ENCODE results near the gene IFNLR1. TPM values are rescaled to one million over a fixed set of nuclear protein-coding genes. Genes with fewer than 3 reads are reported as not detected.
"Not testable (repeated sequence)": the region's sequence is repeated elsewhere in the genome, so short reads cannot be mapped to it uniquely, and the experiment has no call there.

IFNLR1 gene
- total and polyA plus RNA-seq, 2 donors (not counting 1 experiment from before 2014, with no cell fraction given): under 0.01 to 0.02 TPM

GRCh38 chr1:24210195-24210627 lies 23.1 kb upstream of the IFNLR1 start:
- Histone ChIP-seq H3K27ac (ENCODE audit: insufficient read depth, low read length) (no peak overlapping the region), H3K9me3 (ENCODE audit: control insufficient read depth, insufficient read depth, low read depth, low read length) (peaks cover 3% of the 10 kb centered on the region), H3K4me2 (ENCODE audit: extremely low read depth, insufficient read depth, low read length) (no peak overlapping the region), H3K36me3 (ENCODE audit: control insufficient read depth, insufficient read depth, low read length) (no peaks in the 10 kb centered on the region), H3K27me3 (ENCODE audit: control insufficient read depth, insufficient read depth, low read length) (peaks cover 13% of the 10 kb centered on the region), H3K9ac (ENCODE audit: insufficient read depth, low read length) (no peak overlapping the region), H3K4me1 (ENCODE audit: control insufficient read depth, extremely low read depth, insufficient read depth, low read length) (no peaks in the 10 kb centered on the region), H4K20me1 (ENCODE audit: control insufficient read depth, extremely low read depth, insufficient read depth, low read length) (no peaks in the 10 kb centered on the region), H3K79me2 (ENCODE audit: control insufficient read depth, insufficient read depth, low read length) (no peaks in the 10 kb centered on the region), H3K4me3 (replicated peaks in 1 of 4; ENCODE audit: control extremely low read depth in 1 of 4, insufficient read depth in 1 of 4, low read depth in 3 of 4, low read length in 4 of 4) (no peak overlapping the region), H2AFZ (ENCODE audit: low read length) (no peak overlapping the region)
- TF ChIP-seq EZH2 (IDR thresholded peaks at IDR 0.05; ENCODE audit: low read length, missing control alignments): no peak
- TF ChIP-seq CTCF (conservative IDR thresholded peaks at IDR 0.05 in 1 of 2, IDR thresholded peaks at IDR 0.05 in 1 of 2; ENCODE audit: low read depth in 1 of 2, low read length in 2 of 2): no peak
- DNase-seq (ENCODE audit: low read depth in 2 of 2): no peak

GRCh38 chr1:24209097-24209496 lies 22.0 kb upstream of the IFNLR1 start:
- Histone ChIP-seq H2AFZ (ENCODE audit: low read length) (no peak overlapping the region), H3K4me2 (ENCODE audit: extremely low read depth, insufficient read depth, low read length) (no peak overlapping the region), H3K27ac (ENCODE audit: insufficient read depth, low read length) (no peak overlapping the region), H4K20me1 (ENCODE audit: control insufficient read depth, extremely low read depth, insufficient read depth, low read length) (no peaks in the 10 kb centered on the region), H3K9me3 (ENCODE audit: control insufficient read depth, insufficient read depth, low read depth, low read length) (peaks cover 3% of the 10 kb centered on the region), H3K79me2 (ENCODE audit: control insufficient read depth, insufficient read depth, low read length) (no peaks in the 10 kb centered on the region), H3K9ac (ENCODE audit: insufficient read depth, low read length) (no peak overlapping the region), H3K4me3 (replicated peaks in 1 of 4; ENCODE audit: control extremely low read depth in 1 of 4, insufficient read depth in 1 of 4, low read depth in 3 of 4, low read length in 4 of 4) (no peak overlapping the region), H3K27me3 (ENCODE audit: control insufficient read depth, insufficient read depth, low read length) (peaks cover 4% of the 10 kb centered on the region), H3K4me1 (ENCODE audit: control insufficient read depth, extremely low read depth, insufficient read depth, low read length) (no peaks in the 10 kb centered on the region), H3K36me3 (ENCODE audit: control insufficient read depth, insufficient read depth, low read length) (no peaks in the 10 kb centered on the region)
- no peak for DNase-seq (ENCODE audit: low read depth in 2 of 2)
- TF ChIP-seq CTCF (conservative IDR thresholded peaks at IDR 0.05 in 1 of 2, IDR thresholded peaks at IDR 0.05 in 1 of 2; ENCODE audit: low read depth in 1 of 2, low read length in 2 of 2): no peak
- TF ChIP-seq EZH2 (IDR thresholded peaks at IDR 0.05; ENCODE audit: low read length, missing control alignments): no peak

- Histone ChIP-seq H3K36me3 (ENCODE audit: control insufficient read depth, insufficient read depth, low read length) (no peaks in the 10 kb centered on the region), H3K4me2 (ENCODE audit: extremely low read depth, insufficient read depth, low read length) (no peak overlapping the region)
Observed at GRCh38 chr1:24207709-24208108, 20.6 kb upstream of the IFNLR1 start.

GRCh38 chr1:24207395-24207687 lies 20.3 kb upstream of the IFNLR1 start:
- H3K79me2 ChIP-seq (ENCODE audit: control insufficient read depth, insufficient read depth, low read length); DNase-seq (ENCODE audit: low read depth in 2 of 2); H4K20me1 ChIP-seq (ENCODE audit: control insufficient read depth, extremely low read depth, insufficient read depth, low read length); H3K27ac ChIP-seq (ENCODE audit: insufficient read depth, low read length); H3K4me3 ChIP-seq (replicated peaks in 1 of 4; ENCODE audit: control extremely low read depth in 1 of 4, insufficient read depth in 1 of 4, low read depth in 3 of 4, low read length in 4 of 4); H3K9me3 ChIP-seq (ENCODE audit: control insufficient read depth, insufficient read depth, low read depth, low read length); H3K9ac ChIP-seq (ENCODE audit: insufficient read depth, low read length); H3K27me3 ChIP-seq (ENCODE audit: control insufficient read depth, insufficient read depth, low read length); H3K4me1 ChIP-seq (ENCODE audit: control insufficient read depth, extremely low read depth, insufficient read depth, low read length); H3K36me3 ChIP-seq (ENCODE audit: control insufficient read depth, insufficient read depth, low read length); H3K4me2 ChIP-seq (ENCODE audit: extremely low read depth, insufficient read depth, low read length); H2AFZ ChIP-seq (ENCODE audit: low read length): not testable (repeated sequence)

More at GRCh38 chr1:24207709-24208108, 20.6 kb upstream of the IFNLR1 start:
- Histone ChIP-seq H3K4me1 (ENCODE audit: control insufficient read depth, extremely low read depth, insufficient read depth, low read length) (no peaks in the 10 kb centered on the region), H3K9me3 (ENCODE audit: control insufficient read depth, insufficient read depth, low read depth, low read length) (peaks cover 3% of the 10 kb centered on the region), H3K27ac (ENCODE audit: insufficient read depth, low read length) (no peak overlapping the region), H3K9ac (ENCODE audit: insufficient read depth, low read length) (no peak overlapping the region), H2AFZ (ENCODE audit: low read length) (no peak overlapping the region), H3K79me2 (ENCODE audit: control insufficient read depth, insufficient read depth, low read length) (no peaks in the 10 kb centered on the region), H4K20me1 (ENCODE audit: control insufficient read depth, extremely low read depth, insufficient read depth, low read length) (no peaks in the 10 kb centered on the region), H3K27me3 (ENCODE audit: control insufficient read depth, insufficient read depth, low read length) (no peaks in the 10 kb centered on the region), H3K4me3 (replicated peaks in 1 of 4; ENCODE audit: control extremely low read depth in 1 of 4, insufficient read depth in 1 of 4, low read depth in 3 of 4, low read length in 4 of 4) (no peak overlapping the region)
- no peak for DNase-seq (ENCODE audit: low read depth in 2 of 2)
- TF ChIP-seq EZH2 (IDR thresholded peaks at IDR 0.05; ENCODE audit: low read length, missing control alignments) (no peak), CTCF (conservative IDR thresholded peaks at IDR 0.05 in 1 of 2, IDR thresholded peaks at IDR 0.05 in 1 of 2; ENCODE audit: low read depth in 1 of 2, low read length in 2 of 2) (no peak)

All from fibroblast of lung (primary cell).